Amniotic stem cell (primary cell): ENCODE data around the gene KRT36.

ENCODE experiments used
- DNase-seq: peaks from one replicate; lab custom pipeline; 2025; lab: John Stamatoyannopoulos, UW

KRT36 gene

DNA sequence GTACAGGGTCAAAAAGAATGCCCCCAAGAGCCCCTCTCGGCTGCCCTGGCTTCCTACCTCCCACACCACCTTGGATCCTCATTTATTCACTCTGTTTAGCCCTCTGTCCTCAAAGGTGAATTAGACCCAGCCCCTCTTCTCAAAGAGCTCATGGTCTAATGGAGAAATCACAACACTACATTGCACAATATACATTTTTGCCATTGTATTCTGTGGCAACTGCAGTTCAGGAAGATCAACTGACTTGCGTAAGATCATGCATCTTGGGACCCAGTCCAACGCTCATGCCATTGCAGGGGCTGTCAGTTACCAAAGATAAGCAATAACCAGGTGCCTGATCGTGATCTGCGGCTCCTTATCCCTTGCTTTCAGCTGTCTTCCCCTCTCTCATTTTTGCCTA lies 50.3 kb downstream of the KRT36 start:
- DNase-seq, result no peak

GRCh38 chr17:41437769-41438168 lies 51.9 kb downstream of the KRT36 start:
- DNase-seq, result no peak

GRCh38 chr17:41437254-41437653 lies 52.5 kb downstream of the KRT36 start:
- DNase-seq, result no peak
